ENCODE results near the gene ZNF486.
A peak's percentile ranks its signal among the peaks of the same experiment; 100 is the strongest.
"Not testable (repeated sequence)": the region's sequence is repeated elsewhere in the genome, so short reads cannot be mapped to it uniquely, and the experiment has no call there.

ZNF486 gene

GRCh38 chr19:20167020-20167644, at the start of gene ZNF486:
TSS of gene ZNF486 (plus strand) at chr19:20167214. CDS start at chr19:20167331, 117 bp downstream.
- peak; percentile 90 for DNase-seq

- not testable (repeated sequence) for DNase-seq
Observed at GRCh38 chr19:20118064-20118839, 48.8 kb upstream of the ZNF486 start.

GRCh38 chr19:20124879-20125278, 42.1 kb upstream of the ZNF486 start:
- no peak for DNase-seq

GRCh38 chr19:20132933-20133332, 34.1 kb upstream of the ZNF486 start:
- not testable (repeated sequence) for DNase-seq

- not testable (repeated sequence) for DNase-seq
Observed at GRCh38 chr19:20137714-20138113, 29.3 kb upstream of the ZNF486 start.

GRCh38 chr19:20151617-20152145, 15.3 kb upstream of the ZNF486 start:
- no peak for DNase-seq

GRCh38 chr19:20152506-20152905, 14.5 kb upstream of the ZNF486 start:
- not testable (repeated sequence) for DNase-seq

- no peak for DNase-seq
Observed at GRCh38 chr19:20153281-20153680, 13.7 kb upstream of the ZNF486 start.

- no peak for DNase-seq
Observed at GRCh38 chr19:20154636-20155035, 12.4 kb upstream of the ZNF486 start.

GRCh38 chr19:20162821-20163220, 4.2 kb upstream of the ZNF486 start:
- no peak for DNase-seq

- no peak for DNase-seq
Observed at GRCh38 chr19:20164456-20164855, 2.6 kb upstream of the ZNF486 start.

- DNase-seq, result no peak
Observed at GRCh38 chr19:20165971-20166592, 932 bp upstream of the ZNF486 start.

GRCh38 chr19:20167651-20168122, 673 bp downstream of the ZNF486 start:
- no peak for DNase-seq

- no peak for DNase-seq
Observed at GRCh38 chr19:20171285-20171684, 4.3 kb downstream of the ZNF486 start.

GRCh38 chr19:20175848-20176247, 8.8 kb downstream of the ZNF486 start:
- not testable (repeated sequence) for DNase-seq

GRCh38 chr19:20179956-20180355, 12.9 kb downstream of the ZNF486 start:
- not testable (repeated sequence) for DNase-seq

- no peak for DNase-seq
Observed at GRCh38 chr19:20182222-20182785, 15.3 kb downstream of the ZNF486 start.

- DNase-seq, result no peak
Observed at GRCh38 chr19:20186174-20186573, 19.2 kb downstream of the ZNF486 start.

- no peak for DNase-seq
Observed at GRCh38 chr19:20197747-20198146, 30.7 kb downstream of the ZNF486 start.

- no peak for DNase-seq
Observed at GRCh38 chr19:20209051-20209450, 42.0 kb downstream of the ZNF486 start.

GRCh38 chr19:20214366-20214765, 47.4 kb downstream of the ZNF486 start:
- DNase-seq, result not testable (repeated sequence)

GRCh38 chr19:20221605-20222004, 54.6 kb downstream of the ZNF486 start:
- DNase-seq, result not testable (repeated sequence)

- DNase-seq, result no peak
Observed at GRCh38 chr19:20233105-20233504, 66.1 kb downstream of the ZNF486 start.

Data from activated CD8-positive, alpha-beta memory T cell treated with anti-CD3 and anti-CD28 coated beads, Interleukin-2, amount 50 U/mL, for 48 hours (primary cell).